ENCODE results near the gene FAT3.

FAT3 gene

DNA sequence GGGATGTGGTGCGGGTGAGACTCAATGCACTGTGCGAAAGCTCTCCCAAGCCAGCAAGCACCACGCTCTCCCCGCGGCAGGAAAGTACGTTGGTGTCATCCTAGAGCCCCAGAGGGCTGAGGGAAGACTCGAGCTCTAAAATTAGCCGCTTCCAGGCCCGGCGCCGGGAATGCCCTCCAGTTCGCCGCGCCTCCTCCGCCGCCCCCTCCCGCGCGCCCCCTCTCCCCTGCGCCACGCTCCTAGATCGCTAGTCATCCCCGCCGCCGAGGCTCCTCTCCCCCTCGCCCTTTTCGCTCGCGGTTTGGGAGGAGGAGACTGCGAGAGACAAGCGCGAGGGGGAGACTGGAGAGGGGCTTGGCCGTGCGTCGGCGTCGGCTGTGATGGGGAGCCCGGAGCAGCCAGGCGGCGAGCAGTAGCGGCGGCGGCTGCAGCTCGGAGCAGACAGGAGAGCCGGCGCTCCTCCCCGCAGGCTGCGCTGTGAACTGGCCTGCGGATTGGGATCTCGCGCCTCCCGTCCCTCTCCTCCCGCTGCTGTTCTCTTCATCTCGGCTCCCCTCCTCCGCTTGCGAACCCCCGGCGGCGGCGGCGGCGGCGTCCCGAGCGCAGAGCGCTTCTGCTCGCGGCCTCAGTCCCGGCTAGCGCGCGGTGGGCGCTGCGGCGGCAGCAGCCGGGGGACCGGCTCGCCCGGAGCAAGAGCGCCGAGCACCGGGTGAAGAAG, at the start of gene FAT3 (continued):
- TF ChIP-seq ZNF398 (tag by site-specific recombination; IDR thresholded peaks at IDR 0.05) (peak; percentile 90), ZXDB (tag by site-specific recombination; IDR thresholded peaks at IDR 0.05) (peak; percentile 39; the same call in 1 of the 2 replicates), ZNF174 (tag by site-specific recombination; IDR thresholded peaks at IDR 0.05) (no peak), ZNF114 (tag by site-specific recombination; IDR thresholded peaks at IDR 0.05) (no peak), ZNF16 (tag by site-specific recombination; IDR thresholded peaks at IDR 0.05; ENCODE audit: low read depth) (no peak), ZBTB17 (tag by site-specific recombination; IDR thresholded peaks at IDR 0.05) (peak; percentile 94), SP7 (tag by site-specific recombination; IDR thresholded peaks at IDR 0.05) (peak; percentile 44), ZBTB26 (tag by site-specific recombination; optimal IDR thresholded peaks at IDR 0.05) (peak; percentile 91), ZNF548 (tag by site-specific recombination; IDR thresholded peaks at IDR 0.05) (no peak), ZNF530 (tag by site-specific recombination; IDR thresholded peaks at IDR 0.05; ENCODE audit: low read depth) (no peak), REPIN1 (tag by site-specific recombination; IDR thresholded peaks at IDR 0.05; ENCODE audit: low read depth) (no peak), ZNF354C (tag by site-specific recombination; IDR thresholded peaks at IDR 0.05; ENCODE audit: borderline replicate concordance, low read depth) (no peak), SALL2 (tag by site-specific recombination; IDR thresholded peaks at IDR 0.05; ENCODE audit: borderline replicate concordance) (no peak), ZNF335 (tag by site-specific recombination; conservative IDR thresholded peaks at IDR 0.05) (no peak; the same call in 1 of the 2 replicates), ZNF23 (tag by site-specific recombination; IDR thresholded peaks at IDR 0.05; ENCODE audit: borderline replicate concordance) (no peak), HOXC10 (CRISPR knock-in tag; IDR thresholded peaks at IDR 0.05) (no peak), MEIS1 (CRISPR knock-in tag; IDR thresholded peaks at IDR 0.05; ENCODE audit: borderline replicate concordance) (no peak), ZNF473 (tag by site-specific recombination; IDR thresholded peaks at IDR 0.05) (no peak), ZNF311 (tag by site-specific recombination; IDR thresholded peaks at IDR 0.05; ENCODE audit: borderline replicate concordance) (no peak), ZNF560 (tag by site-specific recombination; IDR thresholded peaks at IDR 0.05; ENCODE audit: borderline replicate concordance) (no peak), ZNF76 (tag by site-specific recombination; IDR thresholded peaks at IDR 0.05; ENCODE audit: borderline replicate concordance, low read depth) (peak; percentile 44; the same call in 1 of the 2 replicates), SCRT2 (tag by site-specific recombination; IDR thresholded peaks at IDR 0.05) (no peak)
- TF ChIP-seq, protein P1, sequence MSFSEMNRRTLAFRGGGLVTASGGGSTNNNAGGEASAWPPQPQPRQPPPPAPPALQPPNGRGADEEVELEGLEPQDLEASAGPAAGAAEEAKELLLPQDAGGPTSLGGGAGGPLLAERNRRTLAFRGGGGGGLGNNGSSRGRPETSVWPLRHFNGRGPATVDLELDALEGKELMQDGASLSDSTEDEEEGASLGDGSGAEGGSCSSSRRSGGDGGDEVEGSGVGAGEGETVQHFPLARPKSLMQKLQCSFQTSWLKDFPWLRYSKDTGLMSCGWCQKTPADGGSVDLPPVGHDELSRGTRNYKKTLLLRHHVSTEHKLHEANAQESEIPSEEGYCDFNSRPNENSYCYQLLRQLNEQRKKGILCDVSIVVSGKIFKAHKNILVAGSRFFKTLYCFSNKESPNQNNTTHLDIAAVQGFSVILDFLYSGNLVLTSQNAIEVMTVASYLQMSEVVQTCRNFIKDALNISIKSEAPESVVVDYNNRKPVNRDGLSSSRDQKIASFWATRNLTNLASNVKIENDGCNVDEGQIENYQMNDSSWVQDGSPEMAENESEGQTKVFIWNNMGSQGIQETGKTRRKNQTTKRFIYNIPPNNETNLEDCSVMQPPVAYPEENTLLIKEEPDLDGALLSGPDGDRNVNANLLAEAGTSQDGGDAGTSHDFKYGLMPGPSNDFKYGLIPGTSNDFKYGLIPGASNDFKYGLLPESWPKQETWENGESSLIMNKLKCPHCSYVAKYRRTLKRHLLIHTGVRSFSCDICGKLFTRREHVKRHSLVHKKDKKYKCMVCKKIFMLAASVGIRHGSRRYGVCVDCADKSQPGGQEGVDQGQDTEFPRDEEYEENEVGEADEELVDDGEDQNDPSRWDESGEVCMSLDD (tag by site-specific recombination; IDR thresholded peaks at IDR 0.05) = peak; percentile 67
- TF ChIP-seq, protein P2, sequence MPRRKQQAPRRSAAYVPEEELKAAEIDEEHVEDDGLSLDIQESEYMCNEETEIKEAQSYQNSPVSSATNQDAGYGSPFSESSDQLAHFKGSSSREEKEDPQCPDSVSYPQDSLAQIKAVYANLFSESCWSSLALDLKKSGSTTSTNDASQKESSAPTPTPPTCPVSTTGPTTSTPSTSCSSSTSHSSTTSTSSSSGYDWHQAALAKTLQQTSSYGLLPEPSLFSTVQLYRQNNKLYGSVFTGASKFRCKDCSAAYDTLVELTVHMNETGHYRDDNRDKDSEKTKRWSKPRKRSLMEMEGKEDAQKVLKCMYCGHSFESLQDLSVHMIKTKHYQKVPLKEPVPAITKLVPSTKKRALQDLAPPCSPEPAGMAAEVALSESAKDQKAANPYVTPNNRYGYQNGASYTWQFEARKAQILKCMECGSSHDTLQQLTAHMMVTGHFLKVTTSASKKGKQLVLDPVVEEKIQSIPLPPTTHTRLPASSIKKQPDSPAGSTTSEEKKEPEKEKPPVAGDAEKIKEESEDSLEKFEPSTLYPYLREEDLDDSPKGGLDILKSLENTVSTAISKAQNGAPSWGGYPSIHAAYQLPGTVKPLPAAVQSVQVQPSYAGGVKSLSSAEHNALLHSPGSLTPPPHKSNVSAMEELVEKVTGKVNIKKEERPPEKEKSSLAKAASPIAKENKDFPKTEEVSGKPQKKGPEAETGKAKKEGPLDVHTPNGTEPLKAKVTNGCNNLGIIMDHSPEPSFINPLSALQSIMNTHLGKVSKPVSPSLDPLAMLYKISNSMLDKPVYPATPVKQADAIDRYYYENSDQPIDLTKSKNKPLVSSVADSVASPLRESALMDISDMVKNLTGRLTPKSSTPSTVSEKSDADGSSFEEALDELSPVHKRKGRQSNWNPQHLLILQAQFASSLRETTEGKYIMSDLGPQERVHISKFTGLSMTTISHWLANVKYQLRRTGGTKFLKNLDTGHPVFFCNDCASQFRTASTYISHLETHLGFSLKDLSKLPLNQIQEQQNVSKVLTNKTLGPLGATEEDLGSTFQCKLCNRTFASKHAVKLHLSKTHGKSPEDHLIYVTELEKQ (tag by site-specific recombination; IDR thresholded peaks at IDR 0.05; ENCODE audit: borderline replicate concordance) = no peak
- TF ChIP-seq, protein P3, sequence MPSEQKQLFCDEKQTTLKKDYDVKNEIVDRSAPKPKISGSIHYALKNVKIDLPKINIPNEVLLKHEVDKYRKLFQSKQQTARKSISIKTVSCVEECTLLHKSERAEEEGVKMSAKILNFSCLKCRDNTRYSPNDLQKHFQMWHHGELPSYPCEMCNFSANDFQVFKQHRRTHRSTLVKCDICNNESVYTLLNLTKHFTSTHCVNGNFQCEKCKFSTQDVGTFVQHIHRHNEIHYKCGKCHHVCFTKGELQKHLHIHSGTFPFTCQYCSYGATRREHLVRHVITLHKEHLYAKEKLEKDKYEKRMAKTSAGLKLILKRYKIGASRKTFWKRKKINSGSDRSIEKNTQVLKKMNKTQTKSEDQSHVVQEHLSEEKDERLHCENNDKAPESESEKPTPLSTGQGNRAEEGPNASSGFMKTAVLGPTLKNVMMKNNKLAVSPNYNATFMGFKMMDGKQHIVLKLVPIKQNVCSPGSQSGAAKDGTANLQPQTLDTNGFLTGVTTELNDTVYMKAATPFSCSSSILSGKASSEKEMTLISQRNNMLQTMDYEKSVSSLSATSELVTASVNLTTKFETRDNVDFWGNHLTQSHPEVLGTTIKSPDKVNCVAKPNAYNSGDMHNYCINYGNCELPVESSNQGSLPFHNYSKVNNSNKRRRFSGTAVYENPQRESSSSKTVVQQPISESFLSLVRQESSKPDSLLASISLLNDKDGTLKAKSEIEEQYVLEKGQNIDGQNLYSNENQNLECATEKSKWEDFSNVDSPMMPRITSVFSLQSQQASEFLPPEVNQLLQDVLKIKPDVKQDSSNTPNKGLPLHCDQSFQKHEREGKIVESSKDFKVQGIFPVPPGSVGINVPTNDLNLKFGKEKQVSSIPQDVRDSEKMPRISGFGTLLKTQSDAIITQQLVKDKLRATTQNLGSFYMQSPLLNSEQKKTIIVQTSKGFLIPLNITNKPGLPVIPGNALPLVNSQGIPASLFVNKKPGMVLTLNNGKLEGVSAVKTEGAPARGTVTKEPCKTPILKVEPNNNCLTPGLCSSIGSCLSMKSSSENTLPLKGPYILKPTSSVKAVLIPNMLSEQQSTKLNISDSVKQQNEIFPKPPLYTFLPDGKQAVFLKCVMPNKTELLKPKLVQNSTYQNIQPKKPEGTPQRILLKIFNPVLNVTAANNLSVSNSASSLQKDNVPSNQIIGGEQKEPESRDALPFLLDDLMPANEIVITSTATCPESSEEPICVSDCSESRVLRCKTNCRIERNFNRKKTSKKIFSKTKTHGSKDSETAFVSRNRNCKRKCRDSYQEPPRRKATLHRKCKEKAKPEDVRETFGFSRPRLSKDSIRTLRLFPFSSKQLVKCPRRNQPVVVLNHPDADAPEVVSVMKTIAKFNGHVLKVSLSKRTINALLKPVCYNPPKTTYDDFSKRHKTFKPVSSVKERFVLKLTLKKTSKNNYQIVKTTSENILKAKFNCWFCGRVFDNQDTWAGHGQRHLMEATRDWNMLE (tag by site-specific recombination; conservative IDR thresholded peaks at IDR 0.05; ENCODE audit: low read depth) = no peak
